ENCODE measurements around the gene PCNT. TPM values are rescaled to one million over a fixed set of nuclear protein-coding genes. Genes with fewer than 3 reads are reported as not detected.
"Not testable (repeated sequence)": the region's sequence is repeated elsewhere in the genome, so short reads cannot be mapped to it uniquely, and the experiment has no call there.

PCNT gene
- total RNA-seq, 1 donor from 2014 or later, result 14.0 TPM

GRCh38 chr21:46443910-46444309 lies 120.0 kb downstream of the PCNT start:
- DNase-seq (ENCODE audit: low read depth in 2 of 2), result no peak

GRCh38 chr21:46448108-46448507 lies 124.2 kb downstream of the PCNT start:
- no peak for DNase-seq (ENCODE audit: low read depth in 2 of 2)

GRCh38 chr21:46448855-46449254 lies 124.9 kb downstream of the PCNT start:
- not testable (repeated sequence) for DNase-seq (ENCODE audit: low read depth in 2 of 2)

- DNase-seq (ENCODE audit: low read depth in 2 of 2), result no peak
Measured at GRCh38 chr21:46452710-46453109, 128.8 kb downstream of the PCNT start.

- no peak for DNase-seq (ENCODE audit: low read depth in 2 of 2)
Measured at GRCh38 chr21:46454142-46454541, 130.2 kb downstream of the PCNT start.

- DNase-seq (ENCODE audit: low read depth in 2 of 2), result peak in 1 of 2 donors; percentile 42
Measured at GRCh38 chr21:46454634-46455390, 130.9 kb downstream of the PCNT start.

GRCh38 chr21:46455575-46456385 lies 131.8 kb downstream of the PCNT start:
- peak; percentile 95 to 98 for DNase-seq (ENCODE audit: low read depth in 2 of 2)

- no peak for DNase-seq (ENCODE audit: low read depth in 2 of 2)
Measured at GRCh38 chr21:46456750-46457149, 132.8 kb downstream of the PCNT start.

GRCh38 chr21:46457801-46458314 lies 133.9 kb downstream of the PCNT start:
- DNase-seq (ENCODE audit: low read depth in 2 of 2), result peak in 1 of 2 donors; percentile 56

GRCh38 chr21:46458315-46459023 lies 134.5 kb downstream of the PCNT start, which contains the start of gene DIP2A:
Gene DIP2A, plus strand, starts transcription at chr21:46458891. Its CDS starts 241 bp downstream, at chr21:46459132.
- DNase-seq (ENCODE audit: low read depth in 2 of 2), result peak; percentile 88 to 98

- no peak for DNase-seq (ENCODE audit: low read depth in 2 of 2)
Measured at GRCh38 chr21:46459024-46459355, 135.0 kb downstream of the PCNT start.

- DNase-seq (ENCODE audit: low read depth in 2 of 2), result peak in 1 of 2 donors; percentile 49
Measured at GRCh38 chr21:46459356-46460112, 135.6 kb downstream of the PCNT start.

- DNase-seq (ENCODE audit: low read depth in 2 of 2), result no peak
Measured at GRCh38 chr21:46461909-46462308, 138.0 kb downstream of the PCNT start.

GRCh38 chr21:46465153-46465552 lies 141.2 kb downstream of the PCNT start:
- DNase-seq (ENCODE audit: low read depth in 2 of 2), result not testable (repeated sequence)

GRCh38 chr21:46465651-46466050 lies 141.7 kb downstream of the PCNT start:
- DNase-seq (ENCODE audit: low read depth in 2 of 2), result no peak

GRCh38 chr21:46468108-46468774 lies 144.3 kb downstream of the PCNT start:
- DNase-seq (ENCODE audit: low read depth in 2 of 2), result no peak

- DNase-seq (ENCODE audit: low read depth in 2 of 2), result no peak
Measured at GRCh38 chr21:46469275-46469674, 145.3 kb downstream of the PCNT start.

GRCh38 chr21:46471514-46471913 lies 147.6 kb downstream of the PCNT start:
- DNase-seq (ENCODE audit: low read depth in 2 of 2), result no peak

GRCh38 chr21:46472246-46472645 lies 148.3 kb downstream of the PCNT start:
- peak in 1 of 2 donors; percentile 44 for DNase-seq (ENCODE audit: low read depth in 2 of 2)

GRCh38 chr21:46474382-46474781 lies 150.4 kb downstream of the PCNT start:
- DNase-seq (ENCODE audit: low read depth in 2 of 2), result no peak
